Uterus (tissue), 4 donors: Measurements from ENCODE around the gene KAT2A. TPM values are rescaled to one million over a fixed set of nuclear protein-coding genes. Genes with fewer than 3 reads are reported as not detected.
"Not testable (repeated sequence)": the region's sequence is repeated elsewhere in the genome, so short reads cannot be mapped to it uniquely, and the experiment has no call there.

Experiments
- DNase-seq, 2 donors: peaks; one replicate each; pipeline ENCODE4 v3.0.0-alpha.2; 2019 to 2020
- H3K27ac ChIP-seq, 2 donors: fragments of 200-600 bp; sonication (generic); 1 replicate in 1 of 2; 2 replicates in 1 of 2; pipeline ENCODE4 v1.5.1; 2016 to 2018
- H3K27me3 ChIP-seq, 2 donors: fragments of 200-600 bp; sonication (generic); one replicate each; pipeline ENCODE4 v1.5.1; 2018 to 2019; ENCODE audit warnings: control low read depth in 1 of 2
- H3K36me3 ChIP-seq, 2 donors: fragments of 200-600 bp; sonication (generic); one replicate each; pipeline ENCODE4 v1.5.1; 2019; ENCODE audit warnings: control low read depth in 1 of 2
- H3K4me1 ChIP-seq, 2 donors: fragments of 200-600 bp; sonication (generic); one replicate each; pipeline ENCODE4 v1.5.1; 2018 to 2019; ENCODE audit warnings: control low read depth in 1 of 2
- H3K4me3 ChIP-seq, 2 donors: fragments of 200-600 bp; sonication (generic); 1 replicate in 1 of 2; 2 replicates in 1 of 2; pipeline ENCODE4 v1.5.1; 2018 to 2019; ENCODE audit warnings: mild to moderate bottlenecking in 1 of 2
- H3K9me3 ChIP-seq, 2 donors: fragments of 200-600 bp; sonication (generic); one replicate each; pipeline ENCODE4 v1.5.1; 2019; ENCODE audit warnings: control low read depth in 1 of 2
- CTCF ChIP-seq, 4 experiments: fragments of 200-600 bp in 2 of 4; fragments of 450-650 bp in 2 of 4; sonication (generic) in 2 of 4; IDR thresholded peaks; one replicate each; pipeline ENCODE4 v1.5.1; 2016 to 2019; ENCODE audit warnings: antibody characterized with exemption in 4 of 4, mild to moderate bottlenecking in 2 of 4, moderate library complexity in 1 of 4
- POLR2A ChIP-seq, 2 donors: fragments of 450-650 bp; IDR thresholded peaks; one replicate each; pipeline ENCODE4 v1.6.1; 2016; ENCODE audit warnings: antibody characterized with exemption in 2 of 2, mild to moderate bottlenecking in 1 of 2, moderate library complexity in 1 of 2
- intact Hi-C: fragments of 100-400 bp; cut with DNase I; formaldehyde crosslinking; loops from one replicate; pipeline ENCODE4 v1.15.1; 2023; ENCODE audit warnings: low total_unique reads
- total RNA-seq, 4 donors: library from RNA; depleted of rRNA in 3 of 4; stranded (reverse); fragments of >200 nt in 3 of 4; gene quantifications; one replicate each; pipeline versions ENCODE4 v1.1.0 to v1.2.4, GENCODE V29; 2014 to 2023
- donor health status: DM: yes; HTN: yes; CAD: no.

The KAT2A gene
- total RNA-seq, 4 donors from 2014 or later: 20.9 to 80.9 (median 39.2) TPM

DNA sequence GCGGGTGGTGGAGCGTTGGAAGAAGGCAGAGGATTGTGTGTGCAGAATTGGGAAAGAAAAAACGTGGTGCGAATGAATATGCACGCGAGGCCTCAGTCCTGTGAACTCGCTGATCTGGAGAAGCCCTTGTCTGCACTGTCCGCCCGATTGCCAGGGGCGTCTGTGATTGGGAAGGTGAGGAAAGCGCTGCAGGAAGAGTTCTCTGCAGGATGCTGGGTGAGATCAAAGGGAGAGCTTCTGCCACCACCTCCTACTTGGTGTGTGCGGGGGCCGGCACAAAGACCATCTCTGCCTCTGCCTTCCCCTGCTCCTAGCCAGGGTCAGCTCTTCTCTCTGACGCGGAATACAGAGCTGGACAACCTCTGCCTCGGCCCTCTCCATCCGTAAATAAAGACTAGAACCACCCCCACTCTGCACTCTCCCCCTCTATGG lies 34.5 kb upstream of the KAT2A start:
- TF ChIP-seq POLR2A (IDR thresholded peaks at IDR 0.05): no peak
- TF ChIP-seq CTCF (IDR thresholded peaks at IDR 0.05): no peak
- H3K36me3 ChIP-seq: no peaks in the 10 kb centered on the region
- no peak for DNase-seq
- H3K9me3 ChIP-seq: no peaks in the 10 kb centered on the region
- no peaks in the 10 kb centered on the region for H3K27me3 ChIP-seq
- peaks cover 7 to 8% of the 10 kb centered on the region in 2 donors for H3K4me1 ChIP-seq
- H3K4me3 ChIP-seq: peak overlapping the region; percentile 69 to 100
- intact Hi-C loops: no loop called here
- peak overlapping the region; percentile 20 to 77 for H3K27ac ChIP-seq

- H3K27ac ChIP-seq: peak overlapping the region; percentile 77
- no peak for TF ChIP-seq CTCF (IDR thresholded peaks at IDR 0.05)
- no peak for TF ChIP-seq POLR2A (IDR thresholded peaks at IDR 0.05)
- peaks cover 7 to 8% of the 10 kb centered on the region in 2 donors for H3K4me1 ChIP-seq
- intact Hi-C loops: no loop called here
- H3K9me3 ChIP-seq: no peaks in the 10 kb centered on the region
- no peaks in the 10 kb centered on the region for H3K36me3 ChIP-seq
- no peaks in the 10 kb centered on the region for H3K27me3 ChIP-seq
- no peak for DNase-seq
- H3K4me3 ChIP-seq: peak overlapping the region; percentile 69 to 100
These were observed 33.0 kb upstream of the KAT2A start for GRCh38 chr17:42153919-42154742.

DNA sequence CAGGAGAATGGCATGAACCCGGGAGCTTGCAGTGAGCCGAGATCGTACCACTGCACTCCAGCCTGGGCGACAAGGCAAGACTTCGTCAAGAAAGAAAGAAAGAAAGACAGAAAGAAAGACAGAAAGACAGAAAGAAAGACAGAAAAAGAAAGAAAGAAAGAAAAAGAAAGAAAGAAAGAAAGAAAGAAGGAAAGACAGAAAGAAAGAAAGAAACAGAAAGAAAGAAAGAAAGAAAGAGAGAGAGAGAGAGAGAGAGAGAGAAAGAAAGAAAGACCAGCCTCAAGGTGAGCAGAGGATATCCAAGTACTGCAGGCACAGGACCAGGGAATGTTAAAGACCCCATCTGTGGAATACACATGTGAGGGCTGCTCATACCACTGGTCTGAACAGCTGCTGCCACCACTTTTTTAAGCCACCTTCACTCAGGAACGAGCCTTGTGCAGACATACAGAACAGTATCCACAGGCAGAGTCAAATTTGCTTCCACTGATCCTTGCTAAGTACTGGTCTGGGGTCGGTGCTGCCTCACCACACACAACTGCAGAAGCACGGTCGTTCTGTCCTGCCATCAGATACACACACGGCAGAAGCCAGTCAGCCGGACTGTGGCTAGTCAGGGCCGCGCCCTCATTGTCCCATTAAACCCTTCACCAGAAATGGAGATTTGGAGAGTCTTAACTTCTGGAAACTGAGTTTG lies 25.9 kb upstream of the KAT2A start:
- Histone ChIP-seq H3K4me3 (no peak overlapping the region), H3K36me3 (no peaks in the 10 kb centered on the region), H3K4me1 (no peaks in the 10 kb centered on the region), H3K27me3 (no peaks in the 10 kb centered on the region), H3K27ac (no peak overlapping the region), H3K9me3 (no peaks in the 10 kb centered on the region)
- no peak for DNase-seq
- intact Hi-C loops: no loop called here
- TF ChIP-seq POLR2A (IDR thresholded peaks at IDR 0.05) (no peak), CTCF (IDR thresholded peaks at IDR 0.05) (no peak)

DNA sequence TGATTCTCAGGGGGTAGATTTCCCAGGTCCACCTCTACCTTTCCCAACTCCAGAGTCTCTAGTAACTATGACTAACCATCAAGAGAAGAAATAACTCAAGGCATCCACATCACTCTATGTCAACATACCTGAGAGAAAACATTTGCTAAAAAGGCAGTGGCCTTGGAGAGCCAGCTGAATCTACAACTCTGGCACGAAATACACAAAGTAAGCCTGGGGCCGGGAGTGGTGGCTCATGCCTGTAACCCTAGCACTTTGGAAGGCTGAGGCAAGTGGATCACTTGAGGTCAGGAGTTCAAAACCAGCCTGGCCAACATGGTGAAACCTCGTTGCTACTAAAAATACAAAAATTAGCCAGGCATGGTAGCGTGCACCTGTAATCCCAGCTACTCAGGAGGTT lies 22.0 kb upstream of the KAT2A start:
- H3K4me1 ChIP-seq: peaks cover 0 to 13% of the 10 kb centered on the region in 2 donors
- H3K9me3 ChIP-seq, DNase-seq, intact Hi-C loops, H3K36me3 ChIP-seq, H3K4me3 ChIP-seq, H3K27me3 ChIP-seq, H3K27ac ChIP-seq: not testable (repeated sequence)

DNA sequence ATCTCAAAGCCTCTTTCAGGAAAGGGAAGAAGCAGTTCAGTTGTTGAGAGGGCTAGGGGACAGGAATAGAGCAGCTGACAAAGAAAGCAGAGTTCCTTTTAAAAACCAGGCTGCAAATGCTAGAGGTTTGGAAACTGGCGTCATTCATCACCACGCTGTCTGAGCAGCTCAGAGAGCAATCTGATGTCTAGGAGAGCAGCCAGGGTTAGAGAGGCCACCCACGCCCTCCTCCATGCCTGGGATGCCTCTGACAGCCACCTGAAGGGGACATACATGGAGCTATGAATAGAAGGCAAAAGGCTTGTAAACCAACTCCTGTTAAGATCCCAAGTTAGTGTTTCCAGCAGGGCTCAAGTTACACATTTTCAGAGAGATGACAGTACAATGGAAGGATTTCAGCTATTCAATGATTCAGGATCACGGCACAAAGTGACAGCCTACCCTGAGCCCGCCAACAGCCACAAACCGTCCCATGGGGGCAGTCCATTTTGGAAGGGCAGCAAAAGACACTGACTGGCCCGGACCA lies 21.3 kb upstream of the KAT2A start:
- TF ChIP-seq CTCF (IDR thresholded peaks at IDR 0.05): no peak
- TF ChIP-seq POLR2A (IDR thresholded peaks at IDR 0.05): no peak
- Histone ChIP-seq H3K36me3 (no peaks in the 10 kb centered on the region), H3K27ac (no peak overlapping the region), H3K4me3 (no peak overlapping the region), H3K27me3 (no peaks in the 10 kb centered on the region), H3K4me1 (peaks cover 0 to 13% of the 10 kb centered on the region in 2 donors), H3K9me3 (no peaks in the 10 kb centered on the region)
- DNase-seq: no peak
- intact Hi-C loops: no loop called here
